GM19372 (cell line): ENCODE measurements around the gene ZNF440.

Experiments used
- ATAC-seq: cut with Tn5 transposase; IDR thresholded peaks from one replicate; pipeline ENCODE4 v1.9.1; 2021; ENCODE audit warnings: mild to moderate bottlenecking, low read depth, moderate library complexity; ENCODE audit not compliant: unreplicated experiment

The ZNF440 gene

DNA sequence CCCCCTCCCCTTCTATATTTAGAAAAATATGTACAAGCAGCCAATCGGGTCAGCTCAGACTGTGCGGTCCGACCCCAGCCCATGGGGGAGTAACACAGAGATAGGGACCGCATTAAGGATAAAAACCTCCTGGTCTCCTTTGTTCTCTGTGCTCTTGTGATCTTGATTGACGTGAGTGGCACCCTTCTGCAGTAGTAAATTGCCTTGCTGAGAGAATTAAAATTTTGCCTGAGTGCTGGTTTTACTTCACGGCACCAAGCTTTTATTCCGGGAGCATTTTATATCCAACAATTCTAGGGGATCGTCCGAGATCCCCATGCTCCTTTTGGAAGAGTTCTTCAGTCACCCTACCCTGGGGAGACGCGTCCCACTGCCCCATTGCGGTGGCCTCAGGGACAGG is 66.5 kb downstream of the ZNF440 start:
- no peak for ATAC-seq

GRCh38 chr19:11881151-11881800 is 67.2 kb downstream of the ZNF440 start:
- ATAC-seq, result no peak

DNA sequence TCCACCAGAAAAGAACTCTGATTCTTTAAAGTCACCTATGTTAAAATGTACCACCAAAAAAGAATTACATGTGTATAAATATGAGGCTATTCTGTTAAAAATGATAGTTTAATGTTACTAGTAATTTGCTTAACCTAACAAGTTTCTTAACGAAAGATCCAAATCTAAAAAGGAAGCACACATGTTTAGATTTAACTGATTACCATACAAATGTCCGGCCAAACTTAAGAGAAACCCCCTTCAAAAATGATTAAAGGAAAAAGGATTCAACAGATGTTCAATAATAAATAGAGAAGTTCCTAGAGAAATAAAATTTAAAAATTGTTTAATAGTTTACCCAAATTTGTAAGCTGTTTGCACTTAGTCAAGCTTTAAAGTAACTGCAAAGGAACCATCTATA is 68.5 kb downstream of the ZNF440 start:
- no peak for ATAC-seq
